ENCODE measurements around the gene EFNA1.

DNA sequence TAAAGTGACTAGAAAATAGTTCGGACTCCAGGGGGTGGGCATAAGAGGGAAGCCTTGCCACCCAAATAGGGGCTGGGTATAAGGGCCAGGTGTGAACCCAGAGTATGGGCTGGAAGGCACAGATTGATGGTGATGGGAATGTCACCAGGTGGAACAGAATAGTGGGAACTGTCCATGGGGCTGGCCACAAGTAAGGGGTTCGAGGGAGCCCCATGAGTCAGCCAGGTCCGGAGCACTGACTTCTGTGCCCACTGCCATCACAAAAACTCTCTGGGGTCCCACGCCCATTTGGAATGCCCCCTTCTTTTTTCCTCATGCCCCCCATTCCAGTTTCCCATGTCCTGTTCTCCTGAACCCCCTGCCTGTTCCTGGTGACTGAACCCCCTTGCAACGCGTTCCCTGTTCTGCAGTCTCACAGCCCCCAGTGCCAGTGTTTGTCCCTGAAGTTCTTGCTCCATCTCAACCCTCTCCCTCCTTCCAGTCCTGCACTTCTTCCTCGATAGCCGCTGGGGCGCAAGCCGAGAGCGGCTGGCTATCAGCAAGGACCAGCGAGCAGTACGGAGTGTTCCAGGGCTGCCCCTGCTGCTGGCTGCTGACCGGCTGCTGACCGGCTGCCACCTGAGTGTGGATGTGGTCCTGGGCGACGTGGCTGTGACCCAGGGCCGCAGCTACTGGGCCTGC is 53.8 kb downstream of the EFNA1 start:
- TF ChIP-seq, protein P1, sequence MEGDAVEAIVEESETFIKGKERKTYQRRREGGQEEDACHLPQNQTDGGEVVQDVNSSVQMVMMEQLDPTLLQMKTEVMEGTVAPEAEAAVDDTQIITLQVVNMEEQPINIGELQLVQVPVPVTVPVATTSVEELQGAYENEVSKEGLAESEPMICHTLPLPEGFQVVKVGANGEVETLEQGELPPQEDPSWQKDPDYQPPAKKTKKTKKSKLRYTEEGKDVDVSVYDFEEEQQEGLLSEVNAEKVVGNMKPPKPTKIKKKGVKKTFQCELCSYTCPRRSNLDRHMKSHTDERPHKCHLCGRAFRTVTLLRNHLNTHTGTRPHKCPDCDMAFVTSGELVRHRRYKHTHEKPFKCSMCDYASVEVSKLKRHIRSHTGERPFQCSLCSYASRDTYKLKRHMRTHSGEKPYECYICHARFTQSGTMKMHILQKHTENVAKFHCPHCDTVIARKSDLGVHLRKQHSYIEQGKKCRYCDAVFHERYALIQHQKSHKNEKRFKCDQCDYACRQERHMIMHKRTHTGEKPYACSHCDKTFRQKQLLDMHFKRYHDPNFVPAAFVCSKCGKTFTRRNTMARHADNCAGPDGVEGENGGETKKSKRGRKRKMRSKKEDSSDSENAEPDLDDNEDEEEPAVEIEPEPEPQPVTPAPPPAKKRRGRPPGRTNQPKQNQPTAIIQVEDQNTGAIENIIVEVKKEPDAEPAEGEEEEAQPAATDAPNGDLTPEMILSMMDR (conservative IDR thresholded peaks at IDR 0.05; ENCODE audit: low read depth, low read length): no peak
- TF ChIP-seq EZH2 (IDR thresholded peaks at IDR 0.05; ENCODE audit: borderline replicate concordance, low read depth, low read length, poor library complexity, severe bottlenecking): no peak
